ENCODE data around the gene HYI. TPM values are rescaled to one million over a fixed set of nuclear protein-coding genes. Genes with fewer than 3 reads are reported as not detected.

The HYI gene
- total and polyA plus RNA-seq, 2 experiments from 2014 or later: 14.3 to 18.9 TPM

DNA sequence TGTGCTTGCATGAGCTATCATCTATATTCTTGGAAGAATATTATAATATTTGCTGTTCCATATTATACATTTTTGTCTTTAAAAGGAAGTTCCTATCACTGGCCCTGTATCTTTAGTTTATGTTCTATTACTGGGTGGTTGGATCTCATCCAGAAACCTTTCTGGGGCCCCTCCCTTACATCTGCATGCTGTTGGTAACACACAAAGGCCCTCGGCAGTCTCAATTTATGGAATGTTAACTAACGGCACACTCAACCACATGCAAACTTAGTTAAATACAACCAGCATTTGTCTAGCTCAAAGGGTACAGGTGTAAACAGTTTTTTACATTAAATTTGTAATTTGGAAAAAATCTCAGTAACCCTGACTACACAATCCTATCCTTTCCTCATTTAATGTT, 9.7 kb upstream of the HYI start (continued):
- TF ChIP-seq ZNF462 (CRISPR knock-in tag; IDR thresholded peaks at IDR 0.05) (no peak), CREB1 (CRISPR knock-in tag; IDR thresholded peaks at IDR 0.05; ENCODE audit: low read depth) (no peak), JUNB (IDR thresholded peaks at IDR 0.05; ENCODE audit: unreplicated experiment) (no peak), ZNF331 (CRISPR knock-in tag; IDR thresholded peaks at IDR 0.05; ENCODE audit: low read depth) (no peak), NANOG (IDR thresholded peaks at IDR 0.05; ENCODE audit: borderline replicate concordance) (no peak), ETS1 (IDR thresholded peaks at IDR 0.05) (no peak), EZH2 (IDR thresholded peaks at IDR 0.05; ENCODE audit: low read depth, unreplicated experiment) (no peak), POLR2AphosphoS5 (IDR thresholded peaks at IDR 0.05; ENCODE audit: low read depth) (no peak), EZH2phosphoT487 (IDR thresholded peaks at IDR 0.05; ENCODE audit: unreplicated experiment) (no peak), ZNF114 (CRISPR knock-in tag; IDR thresholded peaks at IDR 0.05) (no peak)
